ENCODE measurements around the gene GREM2. TPM values are rescaled to one million over a fixed set of nuclear protein-coding genes. Genes with fewer than 3 reads are reported as not detected.

GREM2 gene
- total and polyA plus RNA-seq, 2 donors (not counting 3 experiments of a cell fraction or from before 2014, with no cell fraction given), result not detected

DNA sequence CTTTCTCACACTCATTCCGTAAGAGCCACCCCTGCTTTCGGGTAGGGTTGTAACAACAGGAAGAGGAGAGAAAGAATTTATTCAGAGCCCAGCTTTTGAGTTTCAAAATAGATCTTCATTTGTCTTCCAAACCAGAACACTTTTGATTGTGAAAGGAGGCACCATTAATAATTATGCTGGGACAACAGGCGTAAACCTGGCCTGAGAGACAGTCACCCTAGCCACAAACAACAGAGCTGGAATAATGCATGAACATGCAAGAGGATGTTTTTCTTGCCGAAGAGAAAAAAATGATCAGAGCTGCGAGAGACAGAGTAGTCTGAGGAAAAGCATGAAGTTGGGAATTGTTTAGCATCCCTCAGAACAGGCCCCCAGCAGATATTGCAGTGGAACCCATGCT is 18.5 kb upstream of the GREM2 start:
- Histone ChIP-seq H3K79me2 (ENCODE audit: control insufficient read depth, insufficient read depth, low read length) (no peaks in the 10 kb centered on the region), H3K4me3 (replicated peaks in 1 of 3; ENCODE audit: insufficient read depth in 1 of 3, low read depth in 1 of 3, low read length in 3 of 3) (no peak overlapping the region), H3K4me1 (ENCODE audit: control insufficient read depth, extremely low read depth, insufficient read depth, low read length) (no peaks in the 10 kb centered on the region), H3K27me3 (ENCODE audit: control insufficient read depth in 2 of 2, insufficient read depth in 2 of 2, low read length in 2 of 2) (no peaks in the 10 kb centered on the region), H3K36me3 (ENCODE audit: control insufficient read depth in 2 of 2, extremely low read depth in 1 of 2, insufficient read depth in 2 of 2, low read length in 2 of 2) (no peaks in the 10 kb centered on the region), H3K9me1 (replicated peaks; ENCODE audit: control insufficient read depth, extremely low read depth, insufficient read depth, low read length) (no peaks in the 10 kb centered on the region), H3K27ac (ENCODE audit: insufficient read depth, low read depth, low read length) (no peak overlapping the region), H3K9ac (replicated peaks; ENCODE audit: extremely low read depth, insufficient read depth, low read length) (no peak overlapping the region), H3K9me3 (replicated peaks; ENCODE audit: control insufficient read depth, insufficient read depth, low read length) (peaks cover 3% of the 10 kb centered on the region), H2AFZ (ENCODE audit: low read depth, low read length) (no peak overlapping the region), H3K4me2 (ENCODE audit: insufficient read depth, low read length) (no peak overlapping the region), H4K20me1 (replicated peaks; ENCODE audit: control insufficient read depth, extremely low read depth, insufficient read depth, low read length) (no peaks in the 10 kb centered on the region)
- TF ChIP-seq POLR2AphosphoS5 (IDR thresholded peaks at IDR 0.05; ENCODE audit: insufficient read depth, low read depth, low read length) (no peak), FOS (IDR thresholded peaks at IDR 0.05; ENCODE audit: borderline replicate concordance, insufficient read depth, low read length) (no peak), GATA2 (IDR thresholded peaks at IDR 0.05; ENCODE audit: insufficient read depth, insufficient read length, low read depth, low read length) (no peak)
- ChIA-PET POLR2A (no interaction called here), CTCF (no interaction called here)
- BruUV-seq (replicated peaks), result no TSS peak
- DNase-seq (ENCODE audit: low read depth, low spot score), result no peak
- no peak for FAIRE-seq
- intact Hi-C loops (cut with micrococcal nuclease), result no loop called here
- dilution Hi-C loops (cut with MboI; ENCODE audit: extremely low pct_ligation_motif_present, low sequenced_read_pairs), result no loop called here

DNA sequence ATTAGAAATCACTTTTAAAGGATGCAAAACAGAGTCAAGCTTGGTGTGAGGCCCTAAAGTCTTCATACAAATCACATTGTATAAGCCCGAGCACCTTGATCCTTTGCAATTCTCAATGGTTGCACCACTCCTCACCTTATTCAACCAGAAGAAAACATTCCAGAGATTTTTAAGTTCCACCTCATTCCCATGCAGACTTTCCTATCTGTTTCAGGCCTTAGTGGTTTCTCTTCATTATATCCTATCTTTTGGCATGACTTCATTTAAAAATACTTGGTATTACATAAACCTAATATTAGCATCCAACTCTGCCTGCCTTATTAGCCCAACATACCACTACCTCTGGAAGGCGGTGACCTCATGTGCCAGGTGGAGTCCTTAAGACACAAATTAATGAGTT is 9.3 kb upstream of the GREM2 start:
- H3K36me3 ChIP-seq (ENCODE audit: control insufficient read depth in 2 of 2, extremely low read depth in 1 of 2, insufficient read depth in 2 of 2, low read length in 2 of 2), result no peaks in the 10 kb centered on the region
- H3K9me1 ChIP-seq (replicated peaks; ENCODE audit: control insufficient read depth, extremely low read depth, insufficient read depth, low read length), result no peaks in the 10 kb centered on the region
- H3K4me3 ChIP-seq (replicated peaks in 1 of 3; ENCODE audit: insufficient read depth in 1 of 3, low read depth in 1 of 3, low read length in 3 of 3), result no peak overlapping the region
- no TSS peak for BruUV-seq (replicated peaks)
- intact Hi-C loops (cut with micrococcal nuclease), result no loop called here
- no peaks in the 10 kb centered on the region for H3K4me1 ChIP-seq (ENCODE audit: control insufficient read depth, extremely low read depth, insufficient read depth, low read length)
- H3K9ac ChIP-seq (replicated peaks; ENCODE audit: extremely low read depth, insufficient read depth, low read length), result no peak overlapping the region
- ChIA-PET POLR2A (no interaction called here), CTCF (no interaction called here)
- H3K79me2 ChIP-seq (ENCODE audit: control insufficient read depth, insufficient read depth, low read length), result no peaks in the 10 kb centered on the region
- DNase-seq (ENCODE audit: low read depth, low spot score) (no peak), FAIRE-seq (no peak)
- TF ChIP-seq GATA2 (IDR thresholded peaks at IDR 0.05; ENCODE audit: insufficient read depth, insufficient read length, low read depth, low read length) (no peak), POLR2A (IDR thresholded peaks at IDR 0.05; ENCODE audit: low read depth, low read length) (no peak), FOS (IDR thresholded peaks at IDR 0.05; ENCODE audit: borderline replicate concordance, insufficient read depth, low read length) (no peak), MYC (IDR thresholded peaks at IDR 0.05; ENCODE audit: low read depth, low read length) (no peak), EZH2 (IDR thresholded peaks at IDR 0.05; ENCODE audit: borderline replicate concordance, low read depth, low read length, severe bottlenecking) (no peak), JUN (IDR thresholded peaks at IDR 0.05; ENCODE audit: borderline replicate concordance, insufficient read depth, insufficient read length, low read depth) (no peak), POLR2AphosphoS5 (IDR thresholded peaks at IDR 0.05; ENCODE audit: insufficient read depth, low read depth, low read length) (no peak)
- TF ChIP-seq, protein P1, sequence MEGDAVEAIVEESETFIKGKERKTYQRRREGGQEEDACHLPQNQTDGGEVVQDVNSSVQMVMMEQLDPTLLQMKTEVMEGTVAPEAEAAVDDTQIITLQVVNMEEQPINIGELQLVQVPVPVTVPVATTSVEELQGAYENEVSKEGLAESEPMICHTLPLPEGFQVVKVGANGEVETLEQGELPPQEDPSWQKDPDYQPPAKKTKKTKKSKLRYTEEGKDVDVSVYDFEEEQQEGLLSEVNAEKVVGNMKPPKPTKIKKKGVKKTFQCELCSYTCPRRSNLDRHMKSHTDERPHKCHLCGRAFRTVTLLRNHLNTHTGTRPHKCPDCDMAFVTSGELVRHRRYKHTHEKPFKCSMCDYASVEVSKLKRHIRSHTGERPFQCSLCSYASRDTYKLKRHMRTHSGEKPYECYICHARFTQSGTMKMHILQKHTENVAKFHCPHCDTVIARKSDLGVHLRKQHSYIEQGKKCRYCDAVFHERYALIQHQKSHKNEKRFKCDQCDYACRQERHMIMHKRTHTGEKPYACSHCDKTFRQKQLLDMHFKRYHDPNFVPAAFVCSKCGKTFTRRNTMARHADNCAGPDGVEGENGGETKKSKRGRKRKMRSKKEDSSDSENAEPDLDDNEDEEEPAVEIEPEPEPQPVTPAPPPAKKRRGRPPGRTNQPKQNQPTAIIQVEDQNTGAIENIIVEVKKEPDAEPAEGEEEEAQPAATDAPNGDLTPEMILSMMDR (IDR thresholded peaks at IDR 0.05; ENCODE audit: extremely low read depth in 1 of 2, insufficient read depth in 1 of 2, low read depth in 1 of 2, low read length in 2 of 2), result no peak
- TF ChIP-seq, protein P2, sequence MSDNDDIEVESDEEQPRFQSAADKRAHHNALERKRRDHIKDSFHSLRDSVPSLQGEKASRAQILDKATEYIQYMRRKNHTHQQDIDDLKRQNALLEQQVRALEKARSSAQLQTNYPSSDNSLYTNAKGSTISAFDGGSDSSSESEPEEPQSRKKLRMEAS (IDR thresholded peaks at IDR 0.05; ENCODE audit: insufficient read depth, insufficient read length), result no peak
- no peaks in the 10 kb centered on the region for H3K27me3 ChIP-seq (ENCODE audit: control insufficient read depth in 2 of 2, insufficient read depth in 2 of 2, low read length in 2 of 2)
- no peak overlapping the region for H2AFZ ChIP-seq (ENCODE audit: low read depth, low read length)
- no peak overlapping the region for H3K4me2 ChIP-seq (ENCODE audit: insufficient read depth, low read length)
- no peaks in the 10 kb centered on the region for H3K9me3 ChIP-seq (replicated peaks; ENCODE audit: control insufficient read depth, insufficient read depth, low read length)
- dilution Hi-C loops (cut with MboI; ENCODE audit: extremely low pct_ligation_motif_present, low sequenced_read_pairs), result no loop called here
- no peaks in the 10 kb centered on the region for H4K20me1 ChIP-seq (replicated peaks; ENCODE audit: control insufficient read depth, extremely low read depth, insufficient read depth, low read length)
- H3K27ac ChIP-seq (ENCODE audit: insufficient read depth, low read depth, low read length), result no peak overlapping the region
